Measurements from ENCODE around the gene PCSK6. TPM values are rescaled to one million over a fixed set of nuclear protein-coding genes. Genes with fewer than 3 reads are reported as not detected.

The PCSK6 gene
- polyA plus RNA-seq, 1 donor from 2014 or later: 1.1 TPM

DNA sequence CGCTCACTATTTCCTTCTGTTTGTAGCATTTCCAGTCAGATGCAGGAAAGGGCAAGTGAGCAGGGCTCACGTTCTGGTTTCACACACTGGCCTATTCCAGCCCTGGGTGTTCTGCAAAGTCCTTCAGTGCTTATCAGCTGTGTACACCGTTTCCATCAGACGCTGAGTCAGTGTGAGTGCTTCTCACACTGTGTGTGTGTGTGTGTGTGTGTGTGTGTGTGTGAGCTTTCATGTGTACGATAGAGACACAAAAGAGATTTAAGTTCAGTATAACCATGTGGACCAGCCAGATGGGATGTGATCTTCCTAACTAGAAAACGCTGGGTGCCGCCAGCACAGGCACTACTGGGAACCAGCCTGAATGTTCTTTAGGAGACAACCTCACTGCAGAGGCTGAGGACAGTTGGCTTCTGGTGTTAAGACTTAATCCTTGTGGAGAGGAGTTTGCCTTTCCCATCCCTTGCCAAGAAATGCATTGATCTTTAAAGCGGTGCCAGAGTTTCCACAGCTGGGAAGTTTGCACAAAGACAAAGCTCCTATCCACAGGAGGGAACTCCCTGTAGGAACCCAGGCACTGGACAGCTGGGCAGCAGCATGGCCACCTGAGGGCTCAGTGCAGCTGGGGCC is 233.8 kb downstream of the PCSK6 start:
- Histone ChIP-seq H3K79me2 (replicated peaks; ENCODE audit: insufficient read depth, low read length) (peaks cover under 1% of the 10 kb centered on the region), H4K20me1 (ENCODE audit: insufficient read depth) (no peaks in the 10 kb centered on the region), H3K27me3 (ENCODE audit: insufficient read depth, low read depth, low read length) (no peaks in the 10 kb centered on the region), H3K9ac (ENCODE audit: low read length) (no peak overlapping the region), H2AFZ (ENCODE audit: low read depth, low read length) (no peak overlapping the region), H3K36me3 (ENCODE audit: insufficient read depth, low read length) (no peaks in the 10 kb centered on the region), H3K4me3 (ENCODE audit: low read length) (no peak overlapping the region), H3K4me2 (ENCODE audit: low read length) (no peak overlapping the region), H3K9me2 (ENCODE audit: insufficient read depth, low read length) (no peaks in the 10 kb centered on the region), H3K27ac (ENCODE audit: low read length) (no peak overlapping the region), H3K9me3 (ENCODE audit: low read length) (no peaks in the 10 kb centered on the region), H3F3A (ENCODE audit: insufficient read depth, low read length, poor library complexity, severe bottlenecking) (no peaks in the 10 kb centered on the region)
- no peak for TF ChIP-seq SMC3 (conservative IDR thresholded peaks at IDR 0.05; ENCODE audit: poor library complexity)
- TF ChIP-seq, protein P1, sequence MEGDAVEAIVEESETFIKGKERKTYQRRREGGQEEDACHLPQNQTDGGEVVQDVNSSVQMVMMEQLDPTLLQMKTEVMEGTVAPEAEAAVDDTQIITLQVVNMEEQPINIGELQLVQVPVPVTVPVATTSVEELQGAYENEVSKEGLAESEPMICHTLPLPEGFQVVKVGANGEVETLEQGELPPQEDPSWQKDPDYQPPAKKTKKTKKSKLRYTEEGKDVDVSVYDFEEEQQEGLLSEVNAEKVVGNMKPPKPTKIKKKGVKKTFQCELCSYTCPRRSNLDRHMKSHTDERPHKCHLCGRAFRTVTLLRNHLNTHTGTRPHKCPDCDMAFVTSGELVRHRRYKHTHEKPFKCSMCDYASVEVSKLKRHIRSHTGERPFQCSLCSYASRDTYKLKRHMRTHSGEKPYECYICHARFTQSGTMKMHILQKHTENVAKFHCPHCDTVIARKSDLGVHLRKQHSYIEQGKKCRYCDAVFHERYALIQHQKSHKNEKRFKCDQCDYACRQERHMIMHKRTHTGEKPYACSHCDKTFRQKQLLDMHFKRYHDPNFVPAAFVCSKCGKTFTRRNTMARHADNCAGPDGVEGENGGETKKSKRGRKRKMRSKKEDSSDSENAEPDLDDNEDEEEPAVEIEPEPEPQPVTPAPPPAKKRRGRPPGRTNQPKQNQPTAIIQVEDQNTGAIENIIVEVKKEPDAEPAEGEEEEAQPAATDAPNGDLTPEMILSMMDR (IDR thresholded peaks at IDR 0.05; ENCODE audit: poor library complexity, severe bottlenecking): no peak
- TF ChIP-seq EZH2 (IDR thresholded peaks at IDR 0.05; ENCODE audit: borderline replicate concordance, insufficient read depth, low read length, poor library complexity, severe bottlenecking): no peak
- TF ChIP-seq POLR2AphosphoS5 (IDR thresholded peaks at IDR 0.05): no peak
- no peak for TF ChIP-seq MXI1 (conservative IDR thresholded peaks at IDR 0.05; ENCODE audit: poor library complexity, severe bottlenecking)
- TF ChIP-seq TAF1 (IDR thresholded peaks at IDR 0.05; ENCODE audit: low read depth): no peak
- no peak for TF ChIP-seq RAD21 (conservative IDR thresholded peaks at IDR 0.05)

DNA sequence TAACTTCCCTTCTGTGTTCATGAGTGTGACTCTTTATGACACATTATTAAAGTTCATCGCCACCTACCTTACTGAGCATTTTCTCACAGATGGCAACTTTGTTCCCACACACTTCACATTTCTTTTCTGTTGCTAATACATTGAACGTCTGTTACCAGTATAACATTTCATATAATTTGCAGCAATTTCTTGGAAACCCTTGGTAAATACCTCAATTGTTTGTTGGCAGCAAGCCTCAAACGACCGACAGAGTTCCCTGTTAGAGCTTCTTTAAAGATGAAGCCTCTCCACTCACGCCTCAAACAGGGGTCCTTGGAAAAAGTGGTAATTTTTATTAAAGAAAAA is 234.5 kb downstream of the PCSK6 start:
- TF ChIP-seq SMC3 (conservative IDR thresholded peaks at IDR 0.05; ENCODE audit: poor library complexity) (no peak), RAD21 (conservative IDR thresholded peaks at IDR 0.05) (no peak), EP300 (conservative IDR thresholded peaks at IDR 0.05; ENCODE audit: poor library complexity, severe bottlenecking) (no peak), MXI1 (conservative IDR thresholded peaks at IDR 0.05; ENCODE audit: poor library complexity, severe bottlenecking) (no peak), TAF1 (IDR thresholded peaks at IDR 0.05; ENCODE audit: low read depth) (no peak), EZH2 (IDR thresholded peaks at IDR 0.05; ENCODE audit: borderline replicate concordance, insufficient read depth, low read length, poor library complexity, severe bottlenecking) (no peak), POLR2AphosphoS5 (IDR thresholded peaks at IDR 0.05) (no peak)
- TF ChIP-seq, protein P1 (IDR thresholded peaks at IDR 0.05; ENCODE audit: poor library complexity, severe bottlenecking): no peak
- TF ChIP-seq, protein P2, sequence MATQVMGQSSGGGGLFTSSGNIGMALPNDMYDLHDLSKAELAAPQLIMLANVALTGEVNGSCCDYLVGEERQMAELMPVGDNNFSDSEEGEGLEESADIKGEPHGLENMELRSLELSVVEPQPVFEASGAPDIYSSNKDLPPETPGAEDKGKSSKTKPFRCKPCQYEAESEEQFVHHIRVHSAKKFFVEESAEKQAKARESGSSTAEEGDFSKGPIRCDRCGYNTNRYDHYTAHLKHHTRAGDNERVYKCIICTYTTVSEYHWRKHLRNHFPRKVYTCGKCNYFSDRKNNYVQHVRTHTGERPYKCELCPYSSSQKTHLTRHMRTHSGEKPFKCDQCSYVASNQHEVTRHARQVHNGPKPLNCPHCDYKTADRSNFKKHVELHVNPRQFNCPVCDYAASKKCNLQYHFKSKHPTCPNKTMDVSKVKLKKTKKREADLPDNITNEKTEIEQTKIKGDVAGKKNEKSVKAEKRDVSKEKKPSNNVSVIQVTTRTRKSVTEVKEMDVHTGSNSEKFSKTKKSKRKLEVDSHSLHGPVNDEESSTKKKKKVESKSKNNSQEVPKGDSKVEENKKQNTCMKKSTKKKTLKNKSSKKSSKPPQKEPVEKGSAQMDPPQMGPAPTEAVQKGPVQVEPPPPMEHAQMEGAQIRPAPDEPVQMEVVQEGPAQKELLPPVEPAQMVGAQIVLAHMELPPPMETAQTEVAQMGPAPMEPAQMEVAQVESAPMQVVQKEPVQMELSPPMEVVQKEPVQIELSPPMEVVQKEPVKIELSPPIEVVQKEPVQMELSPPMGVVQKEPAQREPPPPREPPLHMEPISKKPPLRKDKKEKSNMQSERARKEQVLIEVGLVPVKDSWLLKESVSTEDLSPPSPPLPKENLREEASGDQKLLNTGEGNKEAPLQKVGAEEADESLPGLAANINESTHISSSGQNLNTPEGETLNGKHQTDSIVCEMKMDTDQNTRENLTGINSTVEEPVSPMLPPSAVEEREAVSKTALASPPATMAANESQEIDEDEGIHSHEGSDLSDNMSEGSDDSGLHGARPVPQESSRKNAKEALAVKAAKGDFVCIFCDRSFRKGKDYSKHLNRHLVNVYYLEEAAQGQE (IDR thresholded peaks at IDR 0.05; ENCODE audit: borderline replicate concordance): no peak
- H3K9ac ChIP-seq (ENCODE audit: low read length): no peak overlapping the region
- H3K9me3 ChIP-seq (ENCODE audit: low read length): no peaks in the 10 kb centered on the region
- H3K79me2 ChIP-seq (replicated peaks; ENCODE audit: insufficient read depth, low read length): peaks cover 7% of the 10 kb centered on the region
- H3K27me3 ChIP-seq (ENCODE audit: insufficient read depth, low read depth, low read length): no peaks in the 10 kb centered on the region
- no peak overlapping the region for H3K4me3 ChIP-seq (ENCODE audit: low read length)
- H3K9me2 ChIP-seq (ENCODE audit: insufficient read depth, low read length): no peaks in the 10 kb centered on the region
- no peaks in the 10 kb centered on the region for H4K20me1 ChIP-seq (ENCODE audit: insufficient read depth)
- peaks cover 3% of the 10 kb centered on the region for H3F3A ChIP-seq (ENCODE audit: insufficient read depth, low read length, poor library complexity, severe bottlenecking)
- H3K36me3 ChIP-seq (ENCODE audit: insufficient read depth, low read length): no peaks in the 10 kb centered on the region
- no peak overlapping the region for H3K27ac ChIP-seq (ENCODE audit: low read length)
- no peak overlapping the region for H2AFZ ChIP-seq (ENCODE audit: low read depth, low read length)
- H3K4me2 ChIP-seq (ENCODE audit: low read length): no peak overlapping the region

All from neural cell (in vitro differentiated cells).